Measurements from ENCODE around the gene DDOST.
"Not testable (repeated sequence)": the region's sequence is repeated elsewhere in the genome, so short reads cannot be mapped to it uniquely, and the experiment has no call there.

Gene DDOST

DNA sequence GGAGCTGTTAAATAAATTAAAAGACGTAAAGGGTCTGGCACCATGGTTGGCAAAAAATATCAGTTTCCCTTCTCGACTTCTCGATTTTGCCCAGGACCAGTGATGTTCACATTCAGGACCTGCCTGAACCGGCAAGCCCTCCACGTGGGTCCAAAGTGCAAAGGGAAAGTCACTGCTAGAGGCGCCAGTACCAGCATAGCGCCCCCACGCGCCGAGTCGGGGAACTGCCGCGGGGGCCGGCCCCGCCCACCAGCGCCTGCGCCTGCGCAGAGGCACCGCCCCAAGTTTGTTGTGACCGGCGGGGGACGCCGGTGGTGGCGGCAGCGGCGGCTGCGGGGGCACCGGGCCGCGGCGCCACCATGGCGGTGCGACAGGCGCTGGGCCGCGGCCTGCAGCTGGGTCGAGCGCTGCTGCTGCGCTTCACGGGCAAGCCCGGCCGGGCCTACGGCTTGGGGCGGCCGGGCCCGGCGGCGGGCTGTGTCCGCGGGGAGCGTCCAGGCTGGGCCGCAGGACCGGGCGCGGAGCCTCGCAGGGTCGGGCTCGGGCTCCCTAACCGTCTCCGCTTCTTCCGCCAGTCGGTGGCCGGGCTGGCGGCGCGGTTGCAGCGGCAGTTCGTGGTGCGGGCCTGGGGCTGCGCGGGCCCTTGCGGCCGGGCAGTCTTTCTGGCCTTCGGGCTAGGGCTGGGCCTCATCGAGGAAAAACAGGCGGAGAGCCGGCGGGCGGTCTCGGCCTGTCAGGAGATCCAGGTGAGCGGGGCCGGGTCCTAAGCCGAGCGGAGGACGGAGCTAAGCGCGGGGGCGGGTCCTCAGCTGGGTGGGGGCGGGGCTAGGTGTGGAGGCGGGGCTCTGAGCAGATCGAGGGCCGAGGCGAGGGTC is 27.7 kb downstream of the DDOST start, which contains the start of gene PINK1:
PINK1 (plus strand) TSS at position 269 of the 875 bp plus-strand sequence; CDS start at position 360, 91 bp downstream.
- intact Hi-C loops (cut with DNase I): loop anchor here (5.0 kb wide), 1 partner anchor 111 kb away; no protein-coding TSS in a partner anchor
- DNase-seq: peak; percentile 73 to 98 (median 79)

DNA sequence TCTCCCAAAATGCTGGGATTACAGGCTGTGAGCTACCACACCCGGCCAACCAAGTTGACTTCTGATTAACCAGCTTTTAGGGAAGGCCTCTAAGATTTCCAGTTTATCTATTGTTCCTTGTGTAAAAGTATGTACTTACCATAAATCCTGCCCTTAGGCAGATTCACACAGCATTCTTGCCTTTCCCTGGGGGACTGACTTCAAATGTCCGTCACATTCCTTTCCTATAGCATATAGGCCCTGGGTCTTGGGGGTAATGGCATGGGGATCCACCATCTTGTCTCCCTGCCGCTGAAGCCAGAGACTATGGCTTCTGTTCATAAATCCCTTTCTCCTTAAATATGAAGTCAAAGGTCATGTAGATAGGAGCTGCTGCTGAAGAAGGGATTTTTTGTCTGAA is 28.8 kb downstream of the DDOST start:
- intact Hi-C loops (cut with DNase I): loop anchor here (5.0 kb wide), 1 partner anchor 110 kb away; no protein-coding TSS in a partner anchor
- DNase-seq: peak in 1 of 10 donors; percentile 5

DNA sequence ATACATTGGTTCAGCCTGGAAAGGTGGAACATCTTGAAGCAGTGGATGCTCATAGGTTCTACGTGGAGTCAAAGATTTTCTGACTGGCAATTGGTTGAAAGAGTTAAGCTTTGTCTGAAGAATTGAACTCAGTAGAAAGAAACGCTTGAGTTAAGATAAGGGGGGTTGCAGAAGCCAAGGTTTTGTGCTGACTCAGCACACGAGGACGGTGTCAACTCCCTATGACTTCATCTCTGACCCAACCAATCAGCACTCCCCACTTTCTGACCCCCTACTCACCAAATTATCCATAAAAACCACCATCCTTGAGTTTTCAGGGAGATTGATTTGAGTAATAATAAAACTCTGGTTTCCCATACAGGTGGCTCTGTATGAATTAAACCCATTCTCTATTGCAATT is 30.4 kb downstream of the DDOST start:
- intact Hi-C loops (cut with DNase I): loop anchor here (5.0 kb wide), 1 partner anchor 108 kb away; no protein-coding TSS in a partner anchor
- DNase-seq: no peak

DNA sequence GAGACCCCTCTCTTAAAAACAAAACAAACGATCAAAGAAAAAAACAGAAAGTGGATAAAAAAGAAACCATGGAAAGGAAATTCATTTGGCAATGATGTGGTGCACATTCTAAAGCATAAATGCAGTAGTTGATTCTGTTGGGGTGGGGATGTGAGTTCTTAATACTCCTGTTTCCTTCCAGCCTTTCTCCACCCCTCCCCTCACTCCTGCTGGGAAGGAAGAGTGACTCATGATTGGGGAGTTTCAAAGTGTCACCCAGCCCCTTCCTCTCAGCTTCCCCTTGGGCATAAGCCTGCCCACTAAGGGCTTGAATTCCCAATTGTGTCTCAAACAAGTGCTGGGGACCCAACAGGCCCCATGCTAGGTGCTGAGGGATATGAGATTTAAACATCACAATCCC is 34.6 kb downstream of the DDOST start:
- intact Hi-C loops (cut with DNase I): no loop called here
- DNase-seq: no peak

DNA sequence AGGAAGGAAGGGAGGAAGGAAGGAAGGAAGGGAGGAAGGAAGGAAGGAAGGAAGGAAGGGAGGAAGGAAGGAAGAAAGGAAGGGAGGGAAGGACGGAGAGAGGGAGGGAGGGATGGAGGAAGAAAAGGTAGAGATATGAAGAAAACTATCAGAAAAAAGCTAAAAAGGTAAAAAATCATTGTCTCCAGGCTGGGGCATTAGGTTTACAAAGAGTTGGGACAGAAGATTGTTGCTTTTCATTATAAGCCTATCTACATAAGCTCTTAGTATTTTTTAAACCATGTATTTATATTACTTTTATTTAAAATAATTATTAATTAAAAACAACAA is 35.1 kb downstream of the DDOST start:
- intact Hi-C loops (cut with DNase I): no loop called here
- no peak for DNase-seq

DNA sequence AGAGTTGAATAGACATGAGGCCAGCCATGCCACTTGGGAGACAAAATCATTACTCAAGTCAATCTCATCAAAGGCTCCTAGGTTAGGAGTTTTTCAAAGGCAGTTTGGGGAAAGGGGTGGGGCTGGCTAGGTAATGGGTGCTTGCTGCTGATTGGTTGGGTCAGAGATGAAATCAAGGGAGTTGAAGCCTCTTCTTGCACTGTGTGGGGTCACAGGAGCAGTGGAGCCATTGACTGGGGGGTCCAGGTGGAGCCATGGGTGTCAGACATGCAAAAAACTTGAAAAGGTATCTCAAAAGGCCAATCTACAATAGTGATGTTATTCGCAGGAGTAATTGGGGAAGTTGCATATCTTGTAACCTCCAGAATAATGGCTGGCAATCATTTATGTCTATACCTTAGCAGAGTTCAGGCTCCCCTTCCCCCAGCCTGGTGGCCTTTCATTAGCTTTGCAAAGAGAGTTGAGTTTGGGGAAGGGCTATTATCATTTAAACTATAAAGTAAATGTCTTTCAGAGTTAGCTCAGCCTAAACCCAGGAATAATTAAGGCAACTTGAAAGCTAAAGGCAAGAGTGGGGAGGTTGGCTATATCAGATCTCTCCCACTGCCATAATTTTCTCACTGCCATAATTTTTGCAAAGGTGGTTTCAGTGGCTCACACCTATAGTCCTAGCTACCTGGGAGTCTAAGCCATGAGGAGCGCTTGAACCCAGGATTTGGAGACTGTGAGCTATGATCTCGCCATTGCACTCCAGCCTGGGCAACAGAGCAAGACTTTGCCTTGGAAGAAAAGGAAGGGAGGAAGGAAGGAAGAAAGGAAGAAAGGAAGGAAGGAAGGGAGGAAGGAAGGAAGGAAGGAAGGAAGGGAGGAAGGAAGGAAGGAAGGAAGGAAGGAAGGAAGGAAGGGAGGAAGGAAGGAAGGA is 35.7 kb downstream of the DDOST start:
- intact Hi-C loops (cut with DNase I): no loop called here
- DNase-seq: no peak

DNA sequence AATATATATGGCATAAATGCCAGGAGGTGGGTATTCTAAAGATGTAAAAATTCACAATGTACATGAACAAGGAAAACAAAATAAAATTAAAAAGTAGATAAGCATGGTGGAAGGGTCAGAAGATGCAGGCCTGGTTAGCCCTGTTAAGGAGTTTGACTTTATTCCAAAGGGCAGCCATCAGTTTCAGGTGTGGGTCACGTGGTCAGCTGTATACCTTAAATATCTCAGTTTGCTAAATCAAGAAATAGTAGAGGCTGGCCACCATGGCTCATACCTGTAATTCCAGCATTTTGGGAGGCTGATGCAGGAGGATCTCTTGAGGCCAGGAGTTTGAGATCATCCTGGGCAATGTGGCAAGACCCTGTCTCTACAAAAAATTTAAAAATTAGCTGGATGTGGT is 36.5 kb downstream of the DDOST start:
- intact Hi-C loops (cut with DNase I): no loop called here
- DNase-seq: no peak

DNA sequence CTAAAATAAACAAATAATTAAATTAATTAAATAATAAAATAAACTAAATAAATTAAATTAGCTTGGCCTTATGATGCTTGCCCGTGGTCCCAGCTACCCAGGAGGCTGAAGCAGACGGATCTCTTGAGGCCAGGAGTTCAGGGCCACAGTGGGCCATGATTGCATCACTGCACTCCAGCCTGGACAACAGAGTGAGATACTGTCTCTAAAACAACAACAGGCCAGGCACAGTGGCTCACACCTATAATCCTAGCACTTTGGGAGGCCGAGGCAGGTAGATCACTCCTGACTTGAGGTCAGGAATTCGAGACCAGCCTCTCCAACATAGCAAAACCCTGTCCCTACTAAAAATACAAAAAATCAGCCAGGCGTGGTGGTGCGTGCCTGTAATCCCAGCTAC is 40.2 kb downstream of the DDOST start:
- intact Hi-C loops (cut with DNase I): no loop called here

DNA sequence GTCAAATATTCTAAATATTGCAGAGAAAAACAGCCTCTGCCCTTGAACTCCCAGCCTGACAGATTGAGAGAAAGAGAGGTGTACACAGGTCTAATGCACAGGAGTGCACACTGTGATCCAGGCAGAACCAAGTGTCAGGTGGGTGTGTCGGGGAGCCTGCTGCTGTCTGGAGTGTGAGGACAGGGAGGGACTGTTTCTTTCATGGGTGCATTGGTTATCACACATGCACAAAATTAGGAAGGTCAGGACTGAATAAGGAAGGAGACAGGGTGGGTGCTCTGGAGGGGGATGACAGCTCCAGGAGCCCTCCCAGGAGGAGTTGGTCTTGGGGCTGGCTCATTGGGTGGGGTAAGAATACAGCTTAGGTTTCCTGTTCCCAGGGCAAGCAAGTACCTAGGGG is 41.2 kb downstream of the DDOST start:
- DNase-seq: no peak
- intact Hi-C loops (cut with DNase I): no loop called here

More for the DNA sequence above, 40.2 kb downstream of the DDOST start:
- no peak for DNase-seq

DNA sequence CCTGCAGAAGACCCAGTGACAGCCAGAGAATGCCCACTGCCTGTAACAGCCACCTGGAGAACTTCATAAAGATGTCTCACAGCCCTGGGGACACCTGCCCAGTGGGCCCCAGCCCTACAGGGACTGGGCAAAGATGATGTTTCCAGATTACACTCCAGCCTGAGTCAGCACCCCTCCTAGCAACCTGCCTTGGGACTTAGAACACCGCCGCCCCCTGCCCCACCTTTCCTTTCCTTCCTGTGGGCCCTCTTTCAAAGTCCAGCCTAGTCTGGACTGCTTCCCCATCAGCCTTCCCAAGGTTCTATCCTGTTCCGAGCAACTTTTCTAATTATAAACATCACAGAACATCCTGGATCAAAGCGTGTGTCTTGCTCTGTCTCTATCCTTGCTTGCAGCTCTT is 42.6 kb downstream of the DDOST start:
- intact Hi-C loops (cut with DNase I): no loop called here
- DNase-seq: no peak

DNA sequence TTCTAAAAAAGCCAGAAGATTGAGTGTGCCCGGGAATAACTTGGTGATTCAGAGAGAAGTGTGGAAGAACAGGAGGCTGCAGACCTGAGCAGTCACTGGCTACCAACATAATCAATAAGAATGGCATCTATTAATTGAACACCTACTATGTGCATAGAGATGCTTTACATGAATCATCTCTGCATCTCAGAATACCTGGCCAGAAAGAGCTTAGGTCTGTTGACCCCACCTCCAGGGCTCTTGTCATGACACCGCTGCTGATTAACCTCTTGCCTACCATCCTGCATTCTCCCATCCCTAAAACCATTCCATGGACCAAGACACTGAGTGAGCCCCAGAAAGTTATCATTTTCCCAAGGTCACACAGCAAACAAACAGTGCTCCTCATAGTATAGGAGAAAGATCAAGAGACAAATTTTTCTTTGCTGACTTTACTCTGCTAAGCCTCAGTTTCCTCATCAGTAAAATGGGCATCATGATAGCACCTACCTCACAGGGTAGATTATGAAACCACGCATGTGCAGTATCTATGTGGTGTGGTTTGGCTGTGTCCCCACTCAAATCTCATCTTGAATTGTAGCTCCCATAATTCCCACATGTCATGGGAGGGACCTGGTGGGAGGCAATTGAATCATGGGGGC is 44.2 kb downstream of the DDOST start:
- DNase-seq: no peak
- intact Hi-C loops (cut with DNase I): no loop called here

DNA sequence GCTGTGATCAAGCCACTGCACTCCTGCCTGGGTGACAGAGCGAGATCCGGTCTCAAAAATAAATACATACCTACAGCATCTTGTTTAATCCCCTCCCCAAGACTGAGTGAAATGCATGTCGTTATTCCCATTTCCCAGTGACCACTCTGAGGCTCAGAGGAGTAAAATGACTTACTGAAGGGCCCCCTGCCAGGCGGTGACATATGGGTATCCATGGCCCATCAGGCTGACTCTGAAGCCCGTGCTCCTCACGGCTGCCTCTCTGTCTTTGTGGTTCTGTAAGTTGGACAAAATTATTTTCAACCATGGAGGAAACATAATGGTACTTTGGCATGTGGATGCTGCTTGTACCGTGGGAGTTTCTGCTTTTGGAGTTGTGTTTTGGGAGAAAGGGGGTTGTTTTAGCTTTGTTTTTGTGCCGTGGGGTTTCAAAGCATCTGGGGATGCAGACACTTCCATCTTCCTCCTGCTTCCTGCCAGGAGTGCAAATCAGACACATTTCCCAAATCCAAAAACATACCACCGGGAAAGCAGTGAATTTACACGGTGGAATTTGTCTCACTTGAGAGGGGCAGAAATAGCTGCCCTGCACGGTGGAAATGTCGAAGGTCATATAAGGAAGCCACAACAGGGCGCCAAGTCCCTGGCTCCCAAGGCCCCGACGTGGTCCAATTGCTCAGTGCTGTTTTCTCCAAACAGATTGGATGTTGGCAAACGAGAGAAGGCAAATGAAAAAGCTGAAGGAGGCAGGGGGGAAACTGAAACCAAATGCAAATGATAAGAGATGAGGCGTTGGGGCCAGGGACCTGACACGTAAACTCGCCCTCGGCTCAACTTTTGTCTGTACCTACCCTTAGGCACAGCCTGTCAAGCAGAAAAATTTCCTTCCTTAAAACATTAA is 45.0 kb downstream of the DDOST start:
- DNase-seq: no peak
- intact Hi-C loops (cut with DNase I): no loop called here

DNA sequence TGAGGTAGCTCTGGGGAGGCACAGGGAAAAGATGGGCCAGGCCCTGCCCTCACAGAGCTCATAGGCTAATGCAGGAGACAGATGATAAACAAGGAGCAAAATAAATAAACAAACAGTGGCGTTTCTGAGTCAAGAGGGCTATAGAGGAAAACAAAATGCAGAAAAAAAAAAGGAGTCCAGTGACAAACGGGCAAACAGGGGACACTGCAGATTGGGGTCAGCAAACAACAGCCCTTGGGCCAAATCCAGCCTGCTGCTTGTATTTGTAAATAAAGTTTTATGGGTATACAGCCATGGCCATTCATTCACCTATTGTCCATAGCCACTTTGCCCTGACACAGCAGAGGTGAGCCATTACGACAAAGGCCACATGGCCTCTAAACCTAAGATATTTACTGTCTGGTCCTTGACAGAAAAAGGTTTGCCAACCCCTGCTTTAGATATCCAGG is 47.0 kb downstream of the DDOST start:
- intact Hi-C loops (cut with DNase I): no loop called here
- no peak for DNase-seq

DNA sequence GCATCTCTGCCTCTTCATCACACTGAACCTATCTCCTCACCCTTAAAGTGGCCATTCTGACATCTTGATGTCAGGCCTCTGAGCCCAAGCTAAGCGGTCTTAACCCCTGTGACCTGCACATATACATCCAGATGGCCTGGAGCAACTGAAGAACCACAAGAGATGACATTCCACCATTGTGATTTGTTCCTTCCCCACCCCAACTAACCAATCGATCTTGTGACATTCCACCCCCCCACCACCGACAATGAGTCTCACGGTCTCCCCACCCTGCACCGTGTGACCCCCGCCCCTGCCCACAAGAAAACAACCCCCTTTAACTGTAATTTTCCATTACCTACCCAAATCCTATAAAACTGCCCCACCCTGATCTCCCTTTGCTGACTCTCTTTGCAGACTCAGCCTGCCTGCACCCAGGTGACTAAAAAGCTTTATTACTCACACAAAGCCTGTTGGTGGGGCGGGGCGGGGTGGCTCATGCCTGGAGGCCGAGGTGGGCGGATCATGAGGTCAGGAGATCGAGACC is 48.9 kb downstream of the DDOST start:
- intact Hi-C loops (cut with DNase I): no loop called here
- DNase-seq: no peak

DNA sequence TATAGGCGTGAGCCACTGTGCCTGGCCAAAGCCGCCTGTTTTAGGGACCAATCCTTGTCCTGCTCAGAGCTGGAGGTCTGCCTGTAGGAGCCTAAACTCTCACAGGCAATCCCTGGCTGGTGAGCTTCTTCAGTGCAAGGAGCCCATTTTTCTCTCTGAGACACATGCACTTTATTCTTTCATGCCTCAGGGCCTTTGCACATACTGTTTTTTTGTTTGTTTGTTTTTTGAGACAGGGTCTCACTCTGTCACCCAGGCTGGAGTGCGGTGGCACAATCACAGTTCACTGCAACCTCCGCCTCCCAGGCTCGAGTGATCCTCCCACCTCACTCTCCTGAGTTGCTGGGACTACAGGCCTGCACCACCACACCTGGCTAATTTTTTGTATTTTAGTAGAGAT is 49.5 kb downstream of the DDOST start:
- intact Hi-C loops (cut with DNase I): no loop called here
- no peak for DNase-seq

DNA sequence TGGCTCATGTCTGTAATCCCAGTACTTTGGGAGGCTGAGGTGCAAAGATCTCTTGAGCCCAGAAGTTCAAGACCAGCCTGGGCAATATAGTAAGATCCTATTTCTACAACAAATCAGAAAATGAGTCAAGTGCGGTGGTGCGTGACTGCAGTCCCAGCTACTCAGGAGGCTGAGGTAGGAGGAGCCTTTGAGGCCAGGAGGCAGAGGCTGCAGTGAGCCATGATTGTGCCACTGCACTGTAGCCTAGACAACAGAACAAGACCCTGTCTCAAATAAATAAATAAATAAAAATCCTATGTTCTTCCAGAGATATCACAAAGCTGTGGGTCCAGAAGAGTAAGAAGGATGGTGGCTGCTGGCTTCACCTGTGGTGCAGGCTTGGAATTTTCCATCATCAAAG is 50.2 kb downstream of the DDOST start:
- DNase-seq: no peak
- intact Hi-C loops (cut with DNase I): no loop called here

DNA sequence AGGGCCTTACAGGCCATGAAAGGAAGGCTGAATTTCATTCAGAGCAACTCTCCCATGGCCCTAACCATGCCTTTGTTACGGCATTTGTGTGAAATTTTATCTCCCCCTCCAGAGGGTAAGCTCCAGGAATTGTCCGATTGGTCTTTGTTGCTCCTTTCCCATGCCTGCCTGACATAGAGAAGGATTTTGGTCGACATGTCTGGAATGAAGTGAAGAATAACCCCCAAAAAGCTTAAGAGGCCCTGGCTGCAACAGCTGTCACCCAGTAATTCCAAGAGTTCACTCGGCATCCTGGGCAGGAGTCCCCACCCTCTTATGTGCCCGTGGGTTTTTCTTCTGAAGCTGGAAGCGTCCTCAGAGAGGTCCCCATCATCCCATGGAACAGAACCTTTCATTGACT is 51.6 kb downstream of the DDOST start:
- no peak for DNase-seq
- intact Hi-C loops (cut with DNase I): no loop called here

DNA sequence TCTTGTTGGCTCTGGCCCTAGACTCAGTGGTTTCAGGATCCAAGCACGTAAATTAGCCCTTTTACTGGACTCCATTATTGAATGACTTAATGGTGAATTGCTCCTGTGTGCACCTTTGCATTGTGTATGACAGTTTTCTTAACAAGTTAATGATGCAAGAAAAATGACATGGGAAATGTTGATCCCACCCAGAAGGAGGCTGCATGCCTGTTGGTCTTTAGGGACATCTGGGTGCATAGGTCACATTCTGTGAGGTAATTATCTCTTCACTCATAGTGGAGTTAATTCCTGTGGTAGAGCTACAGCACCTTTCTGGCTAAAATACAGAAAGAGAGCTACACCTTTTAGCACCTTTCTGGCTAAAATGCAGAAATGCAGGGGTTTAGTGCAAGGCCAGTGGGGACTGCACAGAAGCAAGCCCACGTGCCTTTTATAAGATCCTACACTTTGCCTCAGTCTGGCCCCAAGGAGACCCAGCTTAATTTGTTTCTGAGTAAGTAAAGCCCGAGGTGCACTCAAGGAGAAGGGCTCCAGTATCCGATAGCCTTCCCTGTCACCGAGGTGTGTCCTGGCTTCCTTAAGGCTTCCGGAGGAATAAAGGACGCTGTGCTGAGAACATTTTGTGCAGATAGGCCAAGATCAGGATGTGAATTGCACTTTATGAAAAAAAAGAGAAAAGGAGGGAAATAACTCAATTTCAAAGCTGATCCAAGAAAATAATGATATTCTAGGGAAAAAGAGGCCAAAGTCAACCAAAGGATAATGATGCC is 54.2 kb downstream of the DDOST start:
- intact Hi-C loops (cut with DNase I); DNase-seq: not testable (repeated sequence)

DNA sequence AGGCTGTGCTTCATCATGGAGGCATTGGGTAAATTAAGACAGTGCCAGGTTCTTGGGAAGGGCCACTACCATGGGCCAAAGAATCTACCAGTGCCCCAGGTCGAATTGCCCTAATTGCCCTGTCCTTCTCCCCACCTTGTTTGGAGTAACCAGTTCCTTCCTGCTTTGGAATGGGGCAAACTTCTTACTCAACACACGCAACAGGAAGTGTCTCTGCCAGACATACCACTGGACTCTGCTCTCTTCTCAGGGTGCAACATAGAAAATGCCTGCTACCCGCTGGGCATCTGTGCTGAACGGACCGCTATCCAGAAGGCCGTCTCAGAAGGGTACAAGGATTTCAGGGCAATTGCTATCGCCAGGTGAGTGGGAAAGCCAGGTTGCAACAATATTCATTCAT is 56.5 kb downstream of the DDOST start:
- intact Hi-C loops (cut with DNase I): no loop called here

More for the DNA sequence above, 56.5 kb downstream of the DDOST start:
- DNase-seq: peak in 1 of 10 donors; percentile 44
